Activated T-cell treated with anti-CD3 and anti-CD28 coated beads, Interleukin-2, amount 50 U/mL, for 4 hours (primary cell): Measurements from ENCODE around the gene APBA2. TPM values are rescaled to one million over a fixed set of nuclear protein-coding genes. Genes with fewer than 3 reads are reported as not detected.
"Not testable (repeated sequence)": the region's sequence is repeated elsewhere in the genome, so short reads cannot be mapped to it uniquely, and the experiment has no call there.

ENCODE experiments used
- ATAC-seq, 2 donors: fragments of 200-7000 bp; cut with Tn5 transposase; one replicate each; pipeline ENCODE4 v1.10.0; 2021
- DNase-seq: peaks from one replicate; pipeline ENCODE4 v3.0.0-alpha.2; 2020
- H3K27me3 Mint-ChIP-seq: one replicate; pipeline ENCODE4 v1.8.0; 2021; ENCODE audit warnings: low read depth, mixed read lengths
- H3K36me3 Mint-ChIP-seq: one replicate; pipeline ENCODE4 v1.8.0; 2022; ENCODE audit warnings: mixed read lengths; ENCODE audit not compliant: insufficient read depth
- H3K4me1 Mint-ChIP-seq: one replicate; pipeline ENCODE4 v1.8.0; 2021; ENCODE audit warnings: low read depth, mixed read lengths
- H3K4me3 Mint-ChIP-seq: one replicate; pipeline ENCODE4 v1.8.0; 2021; ENCODE audit warnings: mild to moderate bottlenecking, moderate library complexity, mixed read lengths
- H3K9me3 Mint-ChIP-seq: one replicate; pipeline ENCODE4 v1.8.0; 2021; ENCODE audit warnings: mixed read lengths
- total RNA-seq, 3 donors: library from RNA; stranded (reverse); gene quantifications; one replicate each; pipeline ENCODE4 v1.2.1, GENCODE V29; 2021

The APBA2 gene
- total RNA-seq, 3 donors from 2014 or later: 11.0 to 14.7 (median 14.5) TPM

DNA sequence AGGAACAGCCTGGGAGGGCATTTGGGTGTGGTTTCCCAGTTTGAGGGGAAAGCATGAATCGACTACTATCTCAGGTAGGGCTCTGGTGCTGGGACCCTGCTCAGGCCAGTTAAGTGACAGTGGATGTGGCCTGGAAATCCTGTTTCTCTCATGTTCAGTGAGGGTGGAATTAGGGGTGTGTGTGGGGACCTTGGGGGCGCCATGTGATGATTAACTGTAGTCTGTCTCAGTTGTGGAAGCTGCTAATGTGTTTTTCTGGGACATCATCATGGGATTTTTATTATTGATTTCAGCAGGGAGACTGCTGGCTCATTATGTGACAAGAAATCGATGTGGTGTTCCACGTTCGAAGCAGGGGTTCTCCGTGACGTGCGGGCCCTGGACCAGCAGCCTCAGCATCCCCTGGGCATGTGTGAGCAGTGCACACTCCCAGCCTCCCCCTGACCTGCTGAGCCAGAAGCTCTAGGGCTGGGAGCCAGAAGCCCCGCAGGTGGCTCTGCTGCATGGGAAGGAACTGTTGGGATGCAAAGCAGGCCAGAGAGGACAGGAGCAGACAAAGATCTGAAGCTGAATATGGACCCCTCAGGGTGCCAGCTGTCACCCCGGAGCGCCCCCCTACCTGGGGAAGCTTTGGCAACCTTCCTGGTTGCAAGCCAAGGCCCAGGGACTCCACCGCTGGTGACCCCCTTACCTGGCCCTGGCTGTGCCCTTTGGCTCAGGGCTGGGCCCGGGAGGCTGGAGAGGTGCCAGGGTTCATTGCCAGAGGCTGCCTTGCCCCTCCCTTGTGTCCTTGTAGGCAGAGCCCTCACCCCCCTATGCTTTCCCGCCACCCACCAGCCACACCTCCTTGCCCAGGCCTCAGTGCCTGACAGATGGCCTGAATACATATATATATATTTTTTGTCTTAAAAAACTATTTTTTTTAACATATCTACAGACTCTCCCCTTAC lies 149.8 kb downstream of the APBA2 start:
- Mint-ChIP-seq H3K27me3 (no peaks in the 10 kb centered on the region), H3K9me3 (no peaks in the 10 kb centered on the region), H3K4me3 (no peak overlapping the region), H3K4me1 (peaks cover 61% of the 10 kb centered on the region), H3K36me3 (peaks cover 8% of the 10 kb centered on the region)
- ATAC-seq: no peak
- no peak for DNase-seq

DNA sequence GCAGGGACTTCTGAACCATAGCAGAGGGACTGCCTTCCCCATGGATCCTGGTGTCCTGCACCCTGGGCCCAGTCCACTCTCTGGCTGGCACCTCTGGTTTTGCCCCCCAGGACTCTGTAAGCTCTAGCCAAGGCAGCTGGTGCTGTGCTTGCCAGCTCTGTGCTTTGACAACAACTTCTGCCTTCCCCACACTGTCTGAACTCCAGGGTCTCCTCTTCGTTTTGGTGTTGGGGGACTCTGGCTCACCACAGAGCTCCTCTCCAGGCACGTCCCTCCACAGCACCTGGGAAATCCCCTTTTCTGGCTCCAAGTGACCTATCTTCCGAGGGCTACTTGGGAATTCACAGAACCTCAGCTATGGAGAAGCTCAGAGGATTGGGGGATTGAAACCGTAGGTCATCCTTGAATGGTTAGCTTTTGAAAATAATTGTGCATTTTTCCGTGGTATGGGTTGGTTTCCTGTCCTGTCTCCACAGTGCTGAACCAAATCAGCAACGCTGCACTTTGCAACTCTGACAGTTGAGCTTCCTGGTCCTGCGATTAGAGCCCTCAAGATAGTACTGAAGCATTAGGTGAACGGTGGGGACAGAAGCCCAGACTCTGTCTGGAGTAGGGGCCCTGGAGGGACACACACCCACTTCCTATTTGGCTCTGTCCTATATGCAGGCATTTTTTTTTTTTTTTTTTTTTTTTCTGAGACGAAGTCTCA lies 152.4 kb downstream of the APBA2 start:
- no peak overlapping the region for H3K4me3 Mint-ChIP-seq
- no peak for ATAC-seq
- no peaks in the 10 kb centered on the region for H3K27me3 Mint-ChIP-seq
- H3K36me3 Mint-ChIP-seq: no peaks in the 10 kb centered on the region
- no peak for DNase-seq
- H3K4me1 Mint-ChIP-seq: peaks cover 57% of the 10 kb centered on the region
- no peaks in the 10 kb centered on the region for H3K9me3 Mint-ChIP-seq

DNA sequence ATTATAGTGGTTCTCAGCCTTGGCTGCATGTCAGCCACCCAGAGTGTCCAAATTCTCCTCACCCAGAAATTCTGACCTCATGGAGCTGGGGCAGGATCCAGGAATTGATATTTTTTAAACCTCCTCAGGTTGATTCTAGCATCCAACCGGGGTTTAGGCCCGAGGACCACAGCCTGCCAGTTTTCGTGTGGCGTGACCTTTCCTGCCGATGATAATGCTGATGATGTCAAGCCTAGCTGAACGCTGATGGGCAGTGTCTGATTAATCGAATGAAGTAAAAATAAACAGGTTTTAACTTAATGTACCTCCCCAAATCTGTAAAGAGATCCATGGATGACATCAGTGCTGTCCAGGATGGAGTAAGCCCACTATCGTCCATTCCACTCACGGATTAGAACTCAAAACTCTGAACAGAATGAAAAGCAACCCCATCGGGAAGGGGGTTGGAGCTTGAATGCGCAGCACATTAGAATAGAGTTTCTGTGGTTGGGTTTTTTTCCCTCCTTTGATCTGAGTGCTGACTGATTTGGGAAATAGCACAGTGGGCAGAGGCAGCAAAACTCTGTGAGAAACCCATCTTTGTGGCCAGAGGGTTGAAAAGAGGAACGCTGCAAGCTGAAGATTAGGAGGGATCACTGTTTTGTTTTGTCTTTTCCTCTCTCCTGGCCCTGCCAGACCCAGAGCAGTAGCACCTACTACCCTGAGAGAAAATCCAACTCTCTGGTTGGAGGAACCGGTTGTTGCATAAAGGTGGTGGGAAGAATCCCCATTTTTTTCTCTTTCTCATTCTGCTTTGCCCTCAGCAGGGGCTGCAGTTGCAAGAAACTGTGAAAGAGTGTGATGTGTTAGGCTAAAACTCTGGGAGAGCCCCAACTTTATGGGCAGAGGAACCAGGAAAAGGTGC lies 153.9 kb downstream of the APBA2 start:
- H3K9me3 Mint-ChIP-seq: no peaks in the 10 kb centered on the region
- no peaks in the 10 kb centered on the region for H3K27me3 Mint-ChIP-seq
- peak; percentile 84 to 90 for ATAC-seq
- no peaks in the 10 kb centered on the region for H3K36me3 Mint-ChIP-seq
- no peak for DNase-seq
- H3K4me1 Mint-ChIP-seq: peaks cover 54% of the 10 kb centered on the region
- no peak overlapping the region for H3K4me3 Mint-ChIP-seq

GRCh38 chr15:29040370-29040751 lies 154.6 kb downstream of the APBA2 start:
- Mint-ChIP-seq H3K27me3 (no peaks in the 10 kb centered on the region), H3K36me3 (no peaks in the 10 kb centered on the region), H3K4me1 (peaks cover 53% of the 10 kb centered on the region), H3K4me3 (no peak overlapping the region), H3K9me3 (no peaks in the 10 kb centered on the region)
- DNase-seq (no peak), ATAC-seq (no peak)

DNA sequence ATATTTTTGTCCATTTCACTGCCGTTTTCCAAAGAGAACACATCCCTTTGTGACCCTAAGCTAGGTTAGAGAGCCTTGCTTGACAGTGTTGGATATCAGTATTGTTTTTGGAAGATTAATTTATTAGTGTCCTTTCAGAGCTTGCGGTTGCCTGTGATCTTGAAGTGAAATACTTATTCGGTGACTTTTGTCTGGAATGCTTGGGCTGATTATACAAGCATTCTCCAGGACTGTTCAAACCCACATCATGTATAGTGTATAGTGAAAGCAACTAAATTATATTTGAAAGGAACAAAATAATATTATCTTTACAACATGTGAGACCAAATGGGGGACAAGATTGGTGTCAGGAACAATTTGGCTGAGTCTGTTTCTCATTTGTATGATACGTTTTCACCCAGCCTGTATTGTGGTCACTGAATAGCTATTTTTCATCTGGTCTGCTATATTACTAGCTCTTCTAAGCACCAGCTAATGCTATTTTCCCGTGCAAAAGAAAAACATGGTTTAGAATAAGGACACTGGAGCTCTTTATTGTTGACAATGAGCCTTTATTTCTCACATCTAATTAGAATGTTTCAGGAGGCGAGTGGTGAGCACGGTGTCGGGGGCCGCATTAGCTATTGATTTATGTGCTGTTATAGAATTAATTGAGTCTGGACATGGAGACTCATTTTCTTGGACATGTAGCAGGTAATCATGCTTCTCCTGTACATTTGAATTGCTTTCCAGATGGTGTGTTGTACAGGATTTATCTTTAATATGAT lies 158.1 kb downstream of the APBA2 start:
- Mint-ChIP-seq H3K4me1 (peaks cover 44% of the 10 kb centered on the region), H3K4me3 (no peak overlapping the region), H3K36me3 (no peaks in the 10 kb centered on the region), H3K27me3 (no peaks in the 10 kb centered on the region), H3K9me3 (no peaks in the 10 kb centered on the region)
- DNase-seq: no peak
- ATAC-seq: no peak

DNA sequence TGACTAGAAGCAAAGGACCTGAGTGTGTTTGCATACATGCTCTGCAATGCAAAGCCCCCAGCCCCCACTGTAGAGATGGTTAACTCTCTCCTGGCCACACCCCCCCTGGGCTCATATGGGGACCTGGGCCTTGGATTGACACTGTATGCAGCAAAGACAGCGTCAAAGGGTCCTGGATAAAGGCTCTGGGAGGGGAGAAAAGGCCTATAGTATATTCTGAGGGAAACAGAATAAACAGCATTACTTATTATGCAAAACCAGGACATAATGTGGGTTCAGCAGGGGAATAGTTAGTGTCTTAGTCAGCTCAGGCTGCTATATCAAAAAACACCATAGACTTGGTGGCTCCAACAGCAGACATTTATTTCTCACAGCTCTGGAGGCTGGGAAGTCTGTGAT lies 158.7 kb downstream of the APBA2 start:
- Mint-ChIP-seq H3K27me3 (no peaks in the 10 kb centered on the region), H3K36me3 (no peaks in the 10 kb centered on the region), H3K4me3 (no peak overlapping the region), H3K4me1 (peaks cover 40% of the 10 kb centered on the region), H3K9me3 (no peaks in the 10 kb centered on the region)
- no peak for ATAC-seq
- DNase-seq: no peak

DNA sequence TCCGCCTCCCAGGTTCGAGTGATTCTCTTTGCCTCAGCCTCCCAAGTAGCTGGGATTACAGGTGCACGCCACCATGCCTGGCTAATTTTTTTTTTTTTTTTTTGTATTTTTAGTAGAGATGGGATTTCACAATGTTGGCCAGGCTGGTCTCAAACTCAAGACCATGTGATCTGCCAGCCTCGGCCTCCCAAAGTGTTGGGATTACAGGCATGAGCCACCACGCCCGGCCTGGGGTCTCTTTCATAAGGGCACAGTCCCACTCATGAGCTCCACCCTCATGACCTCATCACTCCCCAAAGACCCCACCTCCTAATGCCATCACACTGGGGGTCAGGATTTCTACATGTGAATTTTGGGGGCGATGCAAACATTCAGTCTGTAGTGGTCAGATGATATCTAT lies 159.4 kb downstream of the APBA2 start:
- H3K27me3 Mint-ChIP-seq, H3K36me3 Mint-ChIP-seq, ATAC-seq, H3K9me3 Mint-ChIP-seq, H3K4me3 Mint-ChIP-seq, DNase-seq: not testable (repeated sequence)
- peaks cover 38% of the 10 kb centered on the region for H3K4me1 Mint-ChIP-seq

DNA sequence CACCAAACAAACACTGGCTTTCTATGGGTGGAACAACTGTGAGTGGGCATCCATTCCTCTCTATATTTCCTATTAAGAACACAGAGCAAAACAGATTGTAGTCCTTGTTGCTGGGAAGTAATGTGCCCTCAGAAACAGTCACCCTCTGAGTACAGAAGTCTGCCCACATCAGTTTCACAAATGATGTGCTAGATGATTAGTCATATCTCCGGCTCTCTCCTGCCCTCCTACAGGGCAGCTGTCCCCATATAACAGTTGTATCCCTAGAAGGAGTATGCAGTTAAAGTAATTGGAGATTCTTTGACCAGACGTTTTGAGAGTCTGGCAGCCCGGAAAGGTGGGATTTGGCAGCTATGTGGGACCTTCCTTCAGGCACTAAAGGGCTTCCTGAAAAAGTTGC lies 159.9 kb downstream of the APBA2 start:
- H3K4me1 Mint-ChIP-seq: peaks cover 35% of the 10 kb centered on the region
- no peaks in the 10 kb centered on the region for H3K9me3 Mint-ChIP-seq
- H3K36me3 Mint-ChIP-seq: no peaks in the 10 kb centered on the region
- DNase-seq (no peak), ATAC-seq (peak; percentile 97 to 98)
- no peak overlapping the region for H3K4me3 Mint-ChIP-seq
- H3K27me3 Mint-ChIP-seq: no peaks in the 10 kb centered on the region

DNA sequence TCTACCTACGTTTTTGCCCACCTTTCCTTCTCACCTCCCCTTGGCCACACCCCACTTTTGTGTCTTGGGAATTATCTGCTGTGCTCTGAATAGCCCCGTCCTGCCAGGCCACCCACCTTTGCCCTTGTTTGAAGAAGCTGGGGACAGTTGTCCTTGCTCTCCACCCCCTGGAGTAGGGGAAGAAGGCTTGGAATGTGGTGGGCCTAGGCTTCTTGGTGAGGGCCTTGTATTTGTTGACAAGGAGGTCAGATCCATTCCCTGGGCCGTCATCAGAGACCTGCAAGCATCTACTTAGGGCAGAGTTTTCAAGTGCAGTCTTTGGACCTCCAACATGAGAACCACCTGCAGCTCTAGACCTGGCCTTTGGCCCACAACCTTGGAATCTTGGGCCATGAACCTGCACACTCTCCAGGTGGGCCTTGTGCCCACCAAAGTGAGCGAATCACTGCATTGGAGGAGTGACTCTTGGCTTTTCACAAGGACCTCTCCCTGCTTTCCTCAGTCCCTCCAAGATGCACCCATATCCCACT lies 160.6 kb downstream of the APBA2 start:
- no peak for DNase-seq
- H3K4me1 Mint-ChIP-seq: peaks cover 37% of the 10 kb centered on the region
- H3K36me3 Mint-ChIP-seq: no peaks in the 10 kb centered on the region
- no peaks in the 10 kb centered on the region for H3K27me3 Mint-ChIP-seq
- no peak for ATAC-seq
- H3K4me3 Mint-ChIP-seq: no peak overlapping the region
- H3K9me3 Mint-ChIP-seq: no peaks in the 10 kb centered on the region

DNA sequence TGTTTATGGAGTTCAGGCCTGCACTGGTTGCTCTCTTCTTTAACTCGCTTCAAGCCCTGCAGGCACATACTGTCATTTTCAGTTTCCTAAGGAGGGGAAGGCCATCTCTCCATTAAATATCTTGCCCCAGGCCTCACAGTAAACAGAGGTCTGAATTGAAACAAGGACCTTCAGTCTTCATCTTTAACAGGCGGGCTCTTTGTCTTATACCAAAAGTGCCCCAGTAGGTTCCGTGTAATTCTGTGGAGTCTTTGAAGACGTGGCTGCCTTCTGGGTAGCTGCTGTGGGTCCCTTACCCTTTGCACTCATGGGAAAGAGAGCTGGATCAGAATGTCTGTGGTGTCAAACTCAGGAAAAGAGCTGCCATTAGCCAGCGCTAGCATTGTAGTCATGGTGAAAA lies 161.2 kb downstream of the APBA2 start:
- Mint-ChIP-seq H3K27me3 (no peaks in the 10 kb centered on the region), H3K9me3 (no peaks in the 10 kb centered on the region), H3K36me3 (no peaks in the 10 kb centered on the region), H3K4me3 (no peak overlapping the region), H3K4me1 (peaks cover 34% of the 10 kb centered on the region)
- no peak for ATAC-seq
- DNase-seq: no peak

- Mint-ChIP-seq H3K27me3 (no peaks in the 10 kb centered on the region), H3K36me3 (no peaks in the 10 kb centered on the region), H3K4me1 (peaks cover 26% of the 10 kb centered on the region), H3K9me3 (no peaks in the 10 kb centered on the region), H3K4me3 (no peak overlapping the region)
- DNase-seq (no peak), ATAC-seq (no peak)
These were observed 162.2 kb downstream of the APBA2 start for GRCh38 chr15:29048011-29048410.

DNA sequence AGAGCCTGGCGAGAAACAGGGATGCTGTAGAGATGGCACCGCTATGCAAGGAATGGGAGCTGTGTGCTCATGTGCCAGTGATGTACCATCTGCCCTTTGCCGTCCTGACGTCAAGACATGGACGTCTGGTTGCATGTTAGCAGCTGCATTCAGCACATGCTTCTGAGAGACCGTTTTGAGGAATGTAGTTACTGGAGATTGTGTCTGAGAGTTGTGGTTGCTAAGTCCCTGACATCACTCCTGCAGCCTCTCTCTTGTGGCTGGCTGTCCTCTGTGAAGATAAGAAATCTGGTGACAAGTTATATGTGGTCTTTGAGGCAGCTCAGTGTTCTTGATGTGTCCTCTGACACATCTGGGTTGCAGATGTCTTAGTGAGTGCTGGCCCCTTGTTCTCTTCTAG lies 165.1 kb downstream of the APBA2 start:
- Mint-ChIP-seq H3K27me3 (no peaks in the 10 kb centered on the region), H3K4me1 (peaks cover 22% of the 10 kb centered on the region), H3K9me3 (no peaks in the 10 kb centered on the region), H3K36me3 (peaks cover 3% of the 10 kb centered on the region), H3K4me3 (no peak overlapping the region)
- no peak for DNase-seq
- peak; percentile 85 to 90 for ATAC-seq

DNA sequence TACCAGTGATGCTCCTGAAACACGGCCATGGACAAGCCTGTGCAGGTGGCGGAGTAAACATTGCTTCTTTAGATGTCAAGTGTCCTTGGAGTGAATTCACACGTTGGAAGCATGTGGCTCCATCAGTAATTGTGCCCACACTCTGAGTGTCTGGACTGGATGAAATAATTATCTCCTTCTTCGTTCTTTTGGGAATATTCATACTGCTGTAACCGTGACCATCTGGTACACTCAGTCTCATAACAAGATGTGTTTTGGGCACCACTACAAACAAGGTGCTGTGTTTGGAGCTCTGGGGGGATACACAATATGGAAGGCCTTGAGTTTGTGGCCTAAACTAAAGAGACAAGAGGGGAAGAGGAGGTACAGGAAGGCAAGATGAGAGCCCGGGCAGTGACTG lies 165.6 kb downstream of the APBA2 start:
- Mint-ChIP-seq H3K36me3 (peaks cover 7% of the 10 kb centered on the region), H3K4me1 (peaks cover 22% of the 10 kb centered on the region), H3K27me3 (no peaks in the 10 kb centered on the region), H3K4me3 (no peak overlapping the region), H3K9me3 (no peaks in the 10 kb centered on the region)
- no peak for ATAC-seq
- DNase-seq: no peak
